K562 (cell line): ENCODE data around the gene UBE2D3. TPM values are rescaled to one million over a fixed set of nuclear protein-coding genes. Genes with fewer than 3 reads are reported as not detected.

Experiments
- MYBL2 ChIP-seq, 2 experiments: fragments of 450-650 bp in 1 of 2; sonication (generic) in 1 of 2; formaldehyde crosslinking in 1 of 2; IDR thresholded peaks; 2 replicates each; pipeline versions ENCODE4 v1.6.1 to v1.8.1; 2017 to 2022; ENCODE audit warnings: borderline replicate concordance in 1 of 2, inconsistent platforms in 1 of 2, low read depth in 1 of 2, mild to moderate bottlenecking in 1 of 2, missing genetic modification reagents in 1 of 2, moderate library complexity in 1 of 2
- NFYB ChIP-seq: IDR thresholded peaks from 2 replicates; pipeline ENCODE4 v1.6.1; 2011; ENCODE audit warnings: mild to moderate bottlenecking, moderate library complexity; ENCODE audit not compliant: insufficient read length; ENCODE audit errors: extremely low read depth
- ZFP1 ChIP-seq: fragments of 450-650 bp; formaldehyde crosslinking; IDR thresholded peaks from 2 replicates; pipeline ENCODE4 v1.4.0; 2020; ENCODE audit warnings: mild to moderate bottlenecking, mixed read lengths
- polyA plus RNA-seq, 8 experiments: library from polyadenylated mRNA; depleted of rRNA in 4 of 8; stranded (reverse) in 5 of 8; unstranded in 3 of 8; fragments of >200 nt; fragmentation: Nextera tagmentation in 2 of 8; fragmentation: Illumina TruSeq in 1 of 8; extraction: Ambion mirVana in 2 of 8; extraction: Trizol in 1 of 8; gene quantifications; 2 replicates each; pipeline versions ENCODE4 v1.2.1 to v1.2.3, GENCODE V29; 2011 to 2014; ENCODE audit warnings: inconsistent platforms in 1 of 8, missing spikeins in 1 of 8
- total RNA-seq, 7 experiments: library from RNA; depleted of rRNA in 6 of 7; stranded (reverse); fragments of >200 nt in 6 of 7; fragmentation: Illumina TruSeq in 2 of 7; extraction: Trizol in 2 of 7; gene quantifications; 2 replicates each; pipeline versions ENCODE4 v1.2.1 to v1.2.3, GENCODE V29; 2011 to 2021; ENCODE audit warnings: low replicate concordance in 1 of 7
- TF ChIP-seq, protein P1 (sequence below), 2 experiments: fragments of 450-650 bp in 1 of 2; sonication (generic) in 1 of 2; formaldehyde crosslinking in 1 of 2; IDR thresholded peaks; 2 replicates each; pipeline versions ENCODE4 v1.7.1 to v1.9.0; 2016 to 2022; ENCODE audit warnings: inconsistent platforms in 1 of 2, mild to moderate bottlenecking in 1 of 2, missing genetic modification reagents in 1 of 2
- TF ChIP-seq, protein P2 (sequence below): fragments of 450-650 bp; formaldehyde crosslinking; IDR thresholded peaks from 2 replicates; pipeline ENCODE4 v1.4.0; 2022; ENCODE audit warnings: missing genetic modification characterization
- TF ChIP-seq, protein P3 (sequence below): fragments of 150-350 bp; conservative IDR thresholded peaks from 2 replicates; pipeline ENCODE4 v1.6.1; 2014; ENCODE audit warnings: low read length
- TF ChIP-seq, protein P4 (sequence below), 2 experiments: fragments of 450-650 bp; IDR thresholded peaks; 2 replicates each; pipeline ENCODE4 v1.6.1; 2016
- TF ChIP-seq, protein P5 (sequence below): fragments of 450-650 bp; formaldehyde crosslinking; IDR thresholded peaks from 2 replicates; pipeline ENCODE4 v1.4.0; 2020; ENCODE audit warnings: mild to moderate bottlenecking, mixed read lengths

UBE2D3 gene
- total and polyA plus RNA-seq, 9 of the 15 experiments (the other 6 are each of a cell fraction or from before 2014, with no cell fraction given) = 191 to 618 (median 292) TPM

DNA sequence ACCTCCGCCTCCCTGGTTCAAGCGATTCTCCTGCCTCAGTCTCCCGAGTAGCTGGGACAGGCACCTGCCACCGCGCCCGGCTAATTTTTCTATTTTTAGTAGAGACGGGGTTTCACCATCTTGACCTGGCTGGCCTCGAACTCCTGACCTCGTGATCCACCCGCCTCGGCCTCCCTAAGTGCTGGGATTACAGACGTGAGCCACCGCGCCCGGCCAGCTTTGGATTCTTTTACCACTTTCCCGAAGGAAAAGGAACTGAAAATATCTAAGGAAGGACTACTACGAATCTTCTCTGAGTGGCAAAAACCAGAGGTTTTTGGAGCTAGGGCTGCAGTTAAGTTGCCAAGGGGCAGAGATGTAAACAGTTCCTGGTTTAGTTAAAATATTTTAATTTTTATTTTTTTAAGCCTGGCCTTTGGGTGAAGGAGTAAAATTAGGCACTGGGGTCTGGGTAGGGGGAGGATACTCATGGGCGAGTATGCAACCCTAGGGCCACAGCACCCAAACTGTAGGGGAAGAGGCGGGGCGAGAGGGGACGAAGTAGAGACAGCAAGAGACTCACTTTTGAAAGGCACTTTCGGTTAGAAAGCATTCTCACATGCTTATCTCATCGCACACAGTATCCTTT is 40.9 kb upstream of the UBE2D3 start (continued):
- TF ChIP-seq, protein P1, sequence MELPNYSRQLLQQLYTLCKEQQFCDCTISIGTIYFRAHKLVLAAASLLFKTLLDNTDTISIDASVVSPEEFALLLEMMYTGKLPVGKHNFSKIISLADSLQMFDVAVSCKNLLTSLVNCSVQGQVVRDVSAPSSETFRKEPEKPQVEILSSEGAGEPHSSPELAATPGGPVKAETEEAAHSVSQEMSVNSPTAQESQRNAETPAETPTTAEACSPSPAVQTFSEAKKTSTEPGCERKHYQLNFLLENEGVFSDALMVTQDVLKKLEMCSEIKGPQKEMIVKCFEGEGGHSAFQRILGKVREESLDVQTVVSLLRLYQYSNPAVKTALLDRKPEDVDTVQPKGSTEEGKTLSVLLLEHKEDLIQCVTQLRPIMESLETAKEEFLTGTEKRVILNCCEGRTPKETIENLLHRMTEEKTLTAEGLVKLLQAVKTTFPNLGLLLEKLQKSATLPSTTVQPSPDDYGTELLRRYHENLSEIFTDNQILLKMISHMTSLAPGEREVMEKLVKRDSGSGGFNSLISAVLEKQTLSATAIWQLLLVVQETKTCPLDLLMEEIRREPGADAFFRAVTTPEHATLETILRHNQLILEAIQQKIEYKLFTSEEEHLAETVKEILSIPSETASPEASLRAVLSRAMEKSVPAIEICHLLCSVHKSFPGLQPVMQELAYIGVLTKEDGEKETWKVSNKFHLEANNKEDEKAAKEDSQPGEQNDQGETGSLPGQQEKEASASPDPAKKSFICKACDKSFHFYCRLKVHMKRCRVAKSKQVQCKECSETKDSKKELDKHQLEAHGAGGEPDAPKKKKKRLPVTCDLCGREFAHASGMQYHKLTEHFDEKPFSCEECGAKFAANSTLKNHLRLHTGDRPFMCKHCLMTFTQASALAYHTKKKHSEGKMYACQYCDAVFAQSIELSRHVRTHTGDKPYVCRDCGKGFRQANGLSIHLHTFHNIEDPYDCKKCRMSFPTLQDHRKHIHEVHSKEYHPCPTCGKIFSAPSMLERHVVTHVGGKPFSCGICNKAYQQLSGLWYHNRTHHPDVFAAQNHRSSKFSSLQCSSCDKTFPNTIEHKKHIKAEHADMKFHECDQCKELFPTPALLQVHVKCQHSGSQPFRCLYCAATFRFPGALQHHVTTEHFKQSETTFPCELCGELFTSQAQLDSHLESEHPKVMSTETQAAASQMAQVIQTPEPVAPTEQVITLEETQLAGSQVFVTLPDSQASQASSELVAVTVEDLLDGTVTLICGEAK (IDR thresholded peaks at IDR 0.05) = 0 out of 2 replicates have a peak, but pooled peaks have one; percentile 41
- TF ChIP-seq, protein P1 (CRISPR knock-in tag; IDR thresholded peaks at IDR 0.05) = no peak
- TF ChIP-seq MYBL2 (IDR thresholded peaks at IDR 0.05; ENCODE audit: low read depth) (peak; percentile 83), MYBL2 (CRISPR knock-in tag; IDR thresholded peaks at IDR 0.05; ENCODE audit: borderline replicate concordance) (no peak), ZFP1 (CRISPR knock-in tag) (no peak), NFYB (no peak)
- TF ChIP-seq, protein P2, sequence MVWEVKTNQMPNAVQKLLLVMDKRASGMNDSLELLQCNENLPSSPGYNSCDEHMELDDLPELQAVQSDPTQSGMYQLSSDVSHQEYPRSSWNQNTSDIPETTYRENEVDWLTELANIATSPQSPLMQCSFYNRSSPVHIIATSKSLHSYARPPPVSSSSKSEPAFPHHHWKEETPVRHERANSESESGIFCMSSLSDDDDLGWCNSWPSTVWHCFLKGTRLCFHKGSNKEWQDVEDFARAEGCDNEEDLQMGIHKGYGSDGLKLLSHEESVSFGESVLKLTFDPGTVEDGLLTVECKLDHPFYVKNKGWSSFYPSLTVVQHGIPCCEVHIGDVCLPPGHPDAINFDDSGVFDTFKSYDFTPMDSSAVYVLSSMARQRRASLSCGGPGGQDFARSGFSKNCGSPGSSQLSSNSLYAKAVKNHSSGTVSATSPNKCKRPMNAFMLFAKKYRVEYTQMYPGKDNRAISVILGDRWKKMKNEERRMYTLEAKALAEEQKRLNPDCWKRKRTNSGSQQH (CRISPR knock-in tag) = no peak
- TF ChIP-seq, protein P3, sequence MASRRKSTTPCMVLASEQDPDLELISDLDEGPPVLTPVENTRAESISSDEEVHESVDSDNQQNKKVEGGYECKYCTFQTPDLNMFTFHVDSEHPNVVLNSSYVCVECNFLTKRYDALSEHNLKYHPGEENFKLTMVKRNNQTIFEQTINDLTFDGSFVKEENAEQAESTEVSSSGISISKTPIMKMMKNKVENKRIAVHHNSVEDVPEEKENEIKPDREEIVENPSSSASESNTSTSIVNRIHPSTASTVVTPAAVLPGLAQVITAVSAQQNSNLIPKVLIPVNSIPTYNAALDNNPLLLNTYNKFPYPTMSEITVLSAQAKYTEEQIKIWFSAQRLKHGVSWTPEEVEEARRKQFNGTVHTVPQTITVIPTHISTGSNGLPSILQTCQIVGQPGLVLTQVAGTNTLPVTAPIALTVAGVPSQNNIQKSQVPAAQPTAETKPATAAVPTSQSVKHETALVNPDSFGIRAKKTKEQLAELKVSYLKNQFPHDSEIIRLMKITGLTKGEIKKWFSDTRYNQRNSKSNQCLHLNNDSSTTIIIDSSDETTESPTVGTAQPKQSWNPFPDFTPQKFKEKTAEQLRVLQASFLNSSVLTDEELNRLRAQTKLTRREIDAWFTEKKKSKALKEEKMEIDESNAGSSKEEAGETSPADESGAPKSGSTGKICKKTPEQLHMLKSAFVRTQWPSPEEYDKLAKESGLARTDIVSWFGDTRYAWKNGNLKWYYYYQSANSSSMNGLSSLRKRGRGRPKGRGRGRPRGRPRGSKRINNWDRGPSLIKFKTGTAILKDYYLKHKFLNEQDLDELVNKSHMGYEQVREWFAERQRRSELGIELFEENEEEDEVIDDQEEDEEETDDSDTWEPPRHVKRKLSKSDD = no peak
- TF ChIP-seq, protein P4, sequence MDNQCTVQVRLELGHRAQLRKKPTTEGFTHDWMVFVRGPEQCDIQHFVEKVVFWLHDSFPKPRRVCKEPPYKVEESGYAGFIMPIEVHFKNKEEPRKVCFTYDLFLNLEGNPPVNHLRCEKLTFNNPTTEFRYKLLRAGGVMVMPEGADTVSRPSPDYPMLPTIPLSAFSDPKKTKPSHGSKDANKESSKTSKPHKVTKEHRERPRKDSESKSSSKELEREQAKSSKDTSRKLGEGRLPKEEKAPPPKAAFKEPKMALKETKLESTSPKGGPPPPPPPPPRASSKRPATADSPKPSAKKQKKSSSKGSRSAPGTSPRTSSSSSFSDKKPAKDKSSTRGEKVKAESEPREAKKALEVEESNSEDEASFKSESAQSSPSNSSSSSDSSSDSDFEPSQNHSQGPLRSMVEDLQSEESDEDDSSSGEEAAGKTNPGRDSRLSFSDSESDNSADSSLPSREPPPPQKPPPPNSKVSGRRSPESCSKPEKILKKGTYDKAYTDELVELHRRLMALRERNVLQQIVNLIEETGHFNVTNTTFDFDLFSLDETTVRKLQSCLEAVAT (IDR thresholded peaks at IDR 0.05) = peak in 1 of 2 experiments; percentile 67; a peak in 2 of 4 replicates
- TF ChIP-seq, protein P5, sequence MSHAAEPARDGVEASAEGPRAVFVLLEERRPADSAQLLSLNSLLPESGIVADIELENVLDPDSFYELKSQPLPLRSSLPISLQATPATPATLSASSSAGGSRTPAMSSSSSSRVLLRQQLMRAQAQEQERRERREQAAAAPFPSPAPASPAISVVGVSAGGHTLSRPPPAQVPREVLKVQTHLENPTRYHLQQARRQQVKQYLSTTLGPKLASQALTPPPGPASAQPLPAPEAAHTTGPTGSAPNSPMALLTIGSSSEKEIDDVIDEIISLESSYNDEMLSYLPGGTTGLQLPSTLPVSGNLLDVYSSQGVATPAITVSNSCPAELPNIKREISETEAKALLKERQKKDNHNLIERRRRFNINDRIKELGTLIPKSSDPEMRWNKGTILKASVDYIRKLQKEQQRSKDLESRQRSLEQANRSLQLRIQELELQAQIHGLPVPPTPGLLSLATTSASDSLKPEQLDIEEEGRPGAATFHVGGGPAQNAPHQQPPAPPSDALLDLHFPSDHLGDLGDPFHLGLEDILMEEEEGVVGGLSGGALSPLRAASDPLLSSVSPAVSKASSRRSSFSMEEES (CRISPR knock-in tag) = peak; percentile 59
